Esophagus mucosa (tissue), 1 donor: Measurements from ENCODE around the gene IZUMO1. TPM values are rescaled to one million over a fixed set of nuclear protein-coding genes. Genes with fewer than 3 reads are reported as not detected.
A peak's percentile ranks its signal among the peaks of the same experiment; 100 is the strongest.

Experiments used
- ATAC-seq: fragments of 200-7000 bp; cut with Tn5 transposase; one replicate; pipeline ENCODE4 v1.9.1; 2020
- total RNA-seq: library from RNA; stranded (reverse); gene quantifications from one replicate; pipeline ENCODE4 v1.2.4, GENCODE V29; 2023
- donor health status: DM: yes; HTN: yes; CAD: no.

Gene IZUMO1
- total RNA-seq, 1 donor from 2014 or later = 1.3 TPM

- no peak for ATAC-seq
Measured at GRCh38 chr19:48757089-48757675, 10.5 kb upstream of the IZUMO1 start.

- ATAC-seq = no peak
Measured at GRCh38 chr19:48756686-48757085, 10.0 kb upstream of the IZUMO1 start.

GRCh38 chr19:48756212-48756611 lies 9.5 kb upstream of the IZUMO1 start:
- ATAC-seq = no peak

- ATAC-seq = no peak
Measured at GRCh38 chr19:48755787-48756186, 9.1 kb upstream of the IZUMO1 start.

- no peak for ATAC-seq
Measured at GRCh38 chr19:48755084-48755641, 8.5 kb upstream of the IZUMO1 start, which contains the start of gene FGF21. TSS of gene FGF21 (plus strand) at chr19:48755524. CDS start at chr19:48756237, 713 bp downstream.

GRCh38 chr19:48752496-48753365 lies 6.0 kb upstream of the IZUMO1 start, which contains the start of gene FUT1:
TSS of gene FUT1 (minus strand) at chr19:48752641. CDS start at chr19:48751281, 1,360 bp downstream.
- peak; percentile 89 for ATAC-seq

GRCh38 chr19:48751845-48752495 lies 5.3 kb upstream of the IZUMO1 start:
- ATAC-seq = peak; percentile 26

GRCh38 chr19:48750771-48751504 lies 4.2 kb upstream of the IZUMO1 start:
- no peak for ATAC-seq

- ATAC-seq = no peak
Measured at GRCh38 chr19:48750351-48750750, 3.6 kb upstream of the IZUMO1 start.

- ATAC-seq = no peak
Measured at GRCh38 chr19:48749571-48750198, 3.0 kb upstream of the IZUMO1 start.

GRCh38 chr19:48746110-48746509 lies 599 bp downstream of the IZUMO1 start:
- ATAC-seq = no peak

- ATAC-seq = no peak
Measured at GRCh38 chr19:48745208-48745995, 1.3 kb downstream of the IZUMO1 start.

- no peak for ATAC-seq
Measured at GRCh38 chr19:48742096-48742495, 4.6 kb downstream of the IZUMO1 start.

- ATAC-seq = peak; percentile 57
Measured at GRCh38 chr19:48741129-48741999, 5.3 kb downstream of the IZUMO1 start.

GRCh38 chr19:48740164-48740972 lies 6.3 kb downstream of the IZUMO1 start, which contains the start of gene RASIP1:
TSS of gene RASIP1 (minus strand) at chr19:48740610. CDS start at chr19:48740282, 328 bp downstream.
- ATAC-seq = peak; percentile 1

- peak; percentile 0 for ATAC-seq
Measured at GRCh38 chr19:48739404-48740163, 7.1 kb downstream of the IZUMO1 start.

GRCh38 chr19:48738557-48739403 lies 7.9 kb downstream of the IZUMO1 start:
- peak; percentile 85 for ATAC-seq
